Tibial artery (tissue), 4 donors: ENCODE measurements around the gene YPEL3.

ENCODE experiments used
- DNase-seq, 2 donors: peaks; one replicate each; pipeline ENCODE4 v3.0.0-alpha.2; 2019
- H3K27ac ChIP-seq, 2 donors: fragments of 200-600 bp; sonication (generic) in 1 of 2; 1 replicate in 1 of 2; 2 replicates in 1 of 2; pipeline ENCODE4 v1.5.1; 2018 to 2019; ENCODE audit warnings: mild to moderate bottlenecking in 1 of 2
- H3K27me3 ChIP-seq, 2 donors: fragments of 200-600 bp; sonication (generic) in 1 of 2; one replicate each; pipeline versions ENCODE4 v1.5.1 to v1.6.0; 2016 to 2019
- H3K36me3 ChIP-seq, 3 donors: fragments of 200-600 bp; sonication (generic) in 2 of 3; one replicate each; pipeline ENCODE4 v1.5.1; 2016 to 2019; ENCODE audit warnings: mild to moderate bottlenecking in 2 of 3
- H3K4me1 ChIP-seq, 4 donors: fragments of 200-600 bp; sonication (generic) in 2 of 4; 1 replicate in 3 of 4; 2 replicates in 1 of 4; pipeline ENCODE4 v1.5.1; 2016 to 2019
- H3K4me3 ChIP-seq, 2 donors: fragments of 200-600 bp; sonication (generic) in 1 of 2; 1 replicate in 1 of 2; 2 replicates in 1 of 2; pipeline ENCODE4 v1.5.1; 2018 to 2019; ENCODE audit warnings: mild to moderate bottlenecking in 2 of 2
- H3K9me3 ChIP-seq, 3 donors: fragments of 200-600 bp; sonication (generic) in 1 of 3; one replicate each; pipeline ENCODE4 v1.5.1; 2016 to 2019
- CTCF ChIP-seq, 2 experiments: fragments of 200-600 bp in 1 of 2; fragments of 450-650 bp in 1 of 2; IDR thresholded peaks; one replicate each; pipeline ENCODE4 v1.5.1; 2017 to 2019; ENCODE audit warnings: antibody characterized with exemption in 2 of 2, mild to moderate bottlenecking in 1 of 2, moderate library complexity in 1 of 2
- intact Hi-C: fragments of 100-400 bp; cut with DNase I; formaldehyde crosslinking; loops from one replicate; pipeline ENCODE4 v1.15.0; 2023; ENCODE audit warnings: low total_unique reads

YPEL3 gene

GRCh38 chr16:30121741-30122571 is 25.9 kb upstream of the YPEL3 start:
- Histone ChIP-seq H3K4me1 (peaks cover 0 to 31% (median 16%) of the 10 kb centered on the region in 4 donors), H3K27ac (peak overlapping the region; percentile 95 to 97), H3K36me3 (peaks cover 32 to 50% (median 35%) of the 10 kb centered on the region in 3 donors), H3K27me3 (no peaks in the 10 kb centered on the region), H3K4me3 (peak overlapping the region; percentile 91 to 95), H3K9me3 (no peaks in the 10 kb centered on the region)
- DNase-seq = peak; percentile 82 to 90
- TF ChIP-seq CTCF (IDR thresholded peaks at IDR 0.05) = no peak
- intact Hi-C loops = no loop called here

GRCh38 chr16:30120340-30121105 is 24.5 kb upstream of the YPEL3 start:
- H3K9me3 ChIP-seq = no peaks in the 10 kb centered on the region
- peaks cover 46 to 64% (median 50%) of the 10 kb centered on the region in 3 donors for H3K36me3 ChIP-seq
- no peak for DNase-seq
- peak overlapping the region in 1 of 2 donors; percentile 97 for H3K27ac ChIP-seq
- no peak overlapping the region for H3K4me3 ChIP-seq
- H3K4me1 ChIP-seq = peaks cover 0 to 31% (median 16%) of the 10 kb centered on the region in 4 donors
- H3K27me3 ChIP-seq = no peaks in the 10 kb centered on the region
- TF ChIP-seq CTCF (IDR thresholded peaks at IDR 0.05) = no peak
- intact Hi-C loops = no loop called here

- DNase-seq = no peak
- TF ChIP-seq CTCF (IDR thresholded peaks at IDR 0.05) = no peak
- H3K27ac ChIP-seq = no peak overlapping the region
- peaks cover 0 to 26% (median 16%) of the 10 kb centered on the region in 4 donors for H3K4me1 ChIP-seq
- H3K36me3 ChIP-seq = peaks cover 53 to 75% (median 61%) of the 10 kb centered on the region in 3 donors
- H3K27me3 ChIP-seq = no peaks in the 10 kb centered on the region
- no peak overlapping the region for H3K4me3 ChIP-seq
- no peaks in the 10 kb centered on the region for H3K9me3 ChIP-seq
- intact Hi-C loops = no loop called here
These were observed 23.4 kb upstream of the YPEL3 start for GRCh38 chr16:30119428-30119827.

- Histone ChIP-seq H3K27ac (no peak overlapping the region), H3K4me3 (no peak overlapping the region), H3K9me3 (no peaks in the 10 kb centered on the region), H3K4me1 (peaks cover 0 to 19% (median 9%) of the 10 kb centered on the region in 4 donors), H3K36me3 (peaks cover 62 to 92% (median 74%) of the 10 kb centered on the region in 3 donors), H3K27me3 (no peaks in the 10 kb centered on the region)
- DNase-seq = no peak
- no peak for TF ChIP-seq CTCF (IDR thresholded peaks at IDR 0.05)
- intact Hi-C loops = no loop called here
These were observed 21.8 kb upstream of the YPEL3 start for GRCh38 chr16:30117768-30118167.

GRCh38 chr16:30116291-30117207 is 20.5 kb upstream of the YPEL3 start:
- Histone ChIP-seq H3K4me3 (no peak overlapping the region), H3K4me1 (peaks cover 0 to 10% (median 4%) of the 10 kb centered on the region in 4 donors), H3K27me3 (no peaks in the 10 kb centered on the region), H3K9me3 (no peaks in the 10 kb centered on the region), H3K27ac (no peak overlapping the region), H3K36me3 (peaks cover 69 to 100% (median 84%) of the 10 kb centered on the region in 3 donors)
- TF ChIP-seq CTCF (IDR thresholded peaks at IDR 0.05) = no peak
- no peak for DNase-seq
- intact Hi-C loops = no loop called here
